Fibroblast of lung (primary cell): ENCODE data around the gene SPDYE18.
"Not testable (repeated sequence)": the region's sequence is repeated elsewhere in the genome, so short reads cannot be mapped to it uniquely, and the experiment has no call there.

Experiments
- EZH2 ChIP-seq: IDR thresholded peaks from 2 replicates; pipeline ENCODE4 v1.5.1; 2012; ENCODE audit warnings: low read length, control low read depth, mild to moderate bottlenecking; ENCODE audit errors: missing control alignments
- TF ChIP-seq, protein P1 (sequence below), 2 donors: IDR thresholded peaks in 1 of 2; conservative IDR thresholded peaks in 1 of 2; 1 replicate in 1 of 2; 2 replicates in 1 of 2; pipeline ENCODE4 v1.5.1; 2011 to 2012; ENCODE audit warnings: low read length in 2 of 2, control low read depth in 1 of 2, inconsistent platforms in 1 of 2, low read depth in 1 of 2, mild to moderate bottlenecking in 1 of 2

DNA sequence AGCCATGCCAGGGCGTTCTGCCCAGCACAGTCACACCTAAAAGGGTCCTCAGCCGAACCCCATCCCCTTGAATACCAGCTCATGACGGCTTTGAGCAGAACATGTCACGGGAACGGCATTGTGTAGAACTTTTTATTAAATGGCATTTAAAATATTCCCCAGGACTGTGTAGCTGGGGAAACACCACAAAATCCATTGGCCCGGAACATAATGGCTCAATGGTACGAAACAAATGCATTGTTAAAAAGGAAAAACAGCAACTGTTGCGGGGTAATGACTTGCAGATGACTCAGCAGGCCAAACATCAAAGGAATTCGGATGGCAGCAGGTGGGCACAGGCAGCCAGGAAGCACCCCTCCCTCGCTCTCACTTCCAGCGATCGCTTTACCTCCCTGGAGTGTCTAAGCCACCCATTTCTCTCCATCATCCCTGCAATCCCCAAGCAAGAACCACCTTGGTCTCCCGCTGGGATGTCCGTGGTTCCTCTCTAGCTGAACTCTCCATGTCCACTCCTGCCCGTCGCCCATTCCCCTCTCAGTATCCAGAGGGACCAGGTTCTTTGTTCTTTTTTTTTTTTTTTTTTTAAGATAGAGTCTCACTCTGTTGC lies 52.2 kb downstream of the SPDYE18 start:
- TF ChIP-seq, protein P1, sequence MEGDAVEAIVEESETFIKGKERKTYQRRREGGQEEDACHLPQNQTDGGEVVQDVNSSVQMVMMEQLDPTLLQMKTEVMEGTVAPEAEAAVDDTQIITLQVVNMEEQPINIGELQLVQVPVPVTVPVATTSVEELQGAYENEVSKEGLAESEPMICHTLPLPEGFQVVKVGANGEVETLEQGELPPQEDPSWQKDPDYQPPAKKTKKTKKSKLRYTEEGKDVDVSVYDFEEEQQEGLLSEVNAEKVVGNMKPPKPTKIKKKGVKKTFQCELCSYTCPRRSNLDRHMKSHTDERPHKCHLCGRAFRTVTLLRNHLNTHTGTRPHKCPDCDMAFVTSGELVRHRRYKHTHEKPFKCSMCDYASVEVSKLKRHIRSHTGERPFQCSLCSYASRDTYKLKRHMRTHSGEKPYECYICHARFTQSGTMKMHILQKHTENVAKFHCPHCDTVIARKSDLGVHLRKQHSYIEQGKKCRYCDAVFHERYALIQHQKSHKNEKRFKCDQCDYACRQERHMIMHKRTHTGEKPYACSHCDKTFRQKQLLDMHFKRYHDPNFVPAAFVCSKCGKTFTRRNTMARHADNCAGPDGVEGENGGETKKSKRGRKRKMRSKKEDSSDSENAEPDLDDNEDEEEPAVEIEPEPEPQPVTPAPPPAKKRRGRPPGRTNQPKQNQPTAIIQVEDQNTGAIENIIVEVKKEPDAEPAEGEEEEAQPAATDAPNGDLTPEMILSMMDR (conservative IDR thresholded peaks at IDR 0.05 in 1 of 2, IDR thresholded peaks at IDR 0.05 in 1 of 2; ENCODE audit: low read depth in 1 of 2, low read length in 2 of 2), result not testable (repeated sequence)
- TF ChIP-seq EZH2, result not testable (repeated sequence)
